WTC11 (cell line): Measurements from ENCODE around the gene LAMA2. TPM values are rescaled to one million over a fixed set of nuclear protein-coding genes. Genes with fewer than 3 reads are reported as not detected.

Source experiments
- ATAC-seq: fragments of 200-7000 bp; cut with Tn5 transposase; 2 replicates; pipeline ENCODE4 v1.10.0; 2021; ENCODE audit warnings: mild to moderate bottlenecking, moderate library complexity
- CTCF ChIA-PET: fragments of 300-600 bp; sonication (Branson Sonifier 250); formaldehyde crosslinking; loops from one replicate; lab custom pipeline; 2021; ENCODE audit warnings: antibody characterized with exemption; lab: Charles Lee
- POLR2A ChIA-PET: fragments of 350-600 bp; sonication (Branson Sonifier 250); formaldehyde crosslinking; loops from one replicate; lab custom pipeline; 2021; ENCODE audit warnings: antibody characterized with exemption; lab: Charles Lee
- DNase-seq: peaks from one replicate; pipeline ENCODE4 v3.0.0; 2021; ENCODE audit warnings: low spot score
- H3K27ac Mint-ChIP-seq: 2 replicates; pipeline ENCODE4 v1.8.0; 2021; ENCODE audit warnings: mixed read lengths
- H3K27me3 Mint-ChIP-seq: 2 replicates; pipeline ENCODE4 v1.8.0; 2021; ENCODE audit warnings: low read depth, mild to moderate bottlenecking, moderate library complexity, mixed read lengths
- H3K36me3 Mint-ChIP-seq: 2 replicates; pipeline ENCODE4 v1.8.0; 2021; ENCODE audit warnings: mixed read lengths
- H3K4me1 Mint-ChIP-seq: 2 replicates; pipeline ENCODE4 v1.8.0; 2022; ENCODE audit warnings: mixed read lengths
- H3K4me3 Mint-ChIP-seq: 2 replicates; pipeline ENCODE4 v1.8.0; 2021; ENCODE audit warnings: mild to moderate bottlenecking, moderate library complexity, mixed read lengths
- H3K9me3 Mint-ChIP-seq: 2 replicates; pipeline ENCODE4 v1.8.0; 2021; ENCODE audit warnings: mixed read lengths
- AFF4 ChIP-seq: sonication (generic); formaldehyde crosslinking; IDR thresholded peaks from 2 replicates; pipeline ENCODE4 v1.8.1; 2023; ENCODE audit warnings: mild to moderate bottlenecking, missing genetic modification reagents, borderline replicate concordance
- CDX4 ChIP-seq: fragments of 250-450 bp; sonication (Bioruptor Pico); IDR thresholded peaks from 2 replicates; pipeline ENCODE4 v1.9.0; 2021; ENCODE audit warnings: moderate library complexity, mild to moderate bottlenecking, inconsistent platforms, borderline replicate concordance
- ELF4 ChIP-seq: sonication (generic); formaldehyde crosslinking; IDR thresholded peaks from 2 replicates; pipeline ENCODE4 v1.8.1; 2022; ENCODE audit warnings: low read depth, mild to moderate bottlenecking, moderate library complexity, missing genetic modification reagents
- FOXJ3 ChIP-seq: sonication (generic); formaldehyde crosslinking; IDR thresholded peaks from 2 replicates; pipeline ENCODE4 v1.9.0; 2021; ENCODE audit warnings: missing genetic modification reagents, mild to moderate bottlenecking, borderline replicate concordance
- FOXP4 ChIP-seq: sonication (generic); formaldehyde crosslinking; IDR thresholded peaks from 2 replicates; pipeline ENCODE4 v1.8.0; 2022; ENCODE audit warnings: mild to moderate bottlenecking, missing genetic modification reagents
- GRHL2 ChIP-seq: fragments of 250-450 bp; sonication (Bioruptor Pico); IDR thresholded peaks from 2 replicates; pipeline ENCODE4 v1.8.0; 2022; ENCODE audit warnings: mild to moderate bottlenecking, moderate library complexity; ENCODE audit not compliant: insufficient replicate concordance, severe bottlenecking
- IRF2 ChIP-seq: sonication (generic); formaldehyde crosslinking; IDR thresholded peaks from 2 replicates; pipeline ENCODE4 v1.8.0; 2022; ENCODE audit warnings: low read depth, missing genetic modification reagents, borderline replicate concordance
- NFE2L1 ChIP-seq: sonication (generic); formaldehyde crosslinking; IDR thresholded peaks from 2 replicates; pipeline ENCODE4 v1.8.1; 2023; ENCODE audit warnings: missing genetic modification reagents
- NR2C2 ChIP-seq: sonication (generic); formaldehyde crosslinking; IDR thresholded peaks from 2 replicates; pipeline ENCODE4 v1.8.0; 2022; ENCODE audit warnings: mild to moderate bottlenecking, missing genetic modification reagents
- NR3C1 ChIP-seq: sonication (generic); formaldehyde crosslinking; conservative IDR thresholded peaks from 2 replicates; pipeline ENCODE4 v1.8.1; 2023; ENCODE audit warnings: low read depth, mild to moderate bottlenecking, missing genetic modification reagents
- OVOL2 ChIP-seq: fragments of 250-450 bp; sonication (Bioruptor Pico); IDR thresholded peaks from 2 replicates; pipeline ENCODE4 v1.9.0; 2021; ENCODE audit warnings: mild to moderate bottlenecking, borderline replicate concordance
- PRDM15 ChIP-seq: sonication (generic); formaldehyde crosslinking; IDR thresholded peaks from 2 replicates; pipeline ENCODE4 v1.8.0; 2022; ENCODE audit warnings: missing genetic modification reagents
- PREB ChIP-seq: sonication (generic); formaldehyde crosslinking; IDR thresholded peaks from 2 replicates; pipeline ENCODE4 v1.8.1; 2022; ENCODE audit warnings: mild to moderate bottlenecking, missing genetic modification reagents, moderate library complexity, borderline replicate concordance
- ZNF232 ChIP-seq: sonication (generic); formaldehyde crosslinking; IDR thresholded peaks from 2 replicates; pipeline ENCODE4 v1.8.0; 2022; ENCODE audit warnings: mild to moderate bottlenecking, missing genetic modification reagents
- ZNF263 ChIP-seq: sonication (generic); formaldehyde crosslinking; IDR thresholded peaks from 2 replicates; pipeline ENCODE4 v1.8.1; 2022; ENCODE audit warnings: low read depth, mild to moderate bottlenecking, moderate library complexity, missing genetic modification reagents
- ZNF317 ChIP-seq: sonication (generic); formaldehyde crosslinking; IDR thresholded peaks from 2 replicates; pipeline ENCODE4 v1.8.1; 2023; ENCODE audit warnings: low read depth, mild to moderate bottlenecking, moderate library complexity, missing genetic modification reagents, borderline replicate concordance
- ZNF671 ChIP-seq: fragments of 250-450 bp; sonication (Bioruptor Pico); IDR thresholded peaks from 2 replicates; pipeline ENCODE4 v1.8.0; 2021; ENCODE audit warnings: mild to moderate bottlenecking
- ZSCAN18 ChIP-seq: fragments of 250-450 bp; sonication (Bioruptor Pico); IDR thresholded peaks from 2 replicates; pipeline ENCODE4 v2.1.2; 2022; ENCODE audit warnings: mild to moderate bottlenecking, moderate library complexity
- total RNA-seq: library from RNA; stranded (reverse); gene quantifications from 3 replicates; pipeline ENCODE4 v1.2.3, GENCODE V29; 2021

The LAMA2 gene
- total RNA-seq, 1 experiment from 2014 or later = 6.6 TPM

GRCh38 chr6:129281168-129281796, 398.3 kb downstream of the LAMA2 start:
- ChIA-PET CTCF (no interaction called here), POLR2A (no interaction called here)
- Mint-ChIP-seq H3K9me3 (no peaks in the 10 kb centered on the region), H3K36me3 (no peaks in the 10 kb centered on the region), H3K4me3 (no peak overlapping the region), H3K27me3 (no peaks in the 10 kb centered on the region), H3K4me1 (peaks cover 11% of the 10 kb centered on the region), H3K27ac (no peak overlapping the region)
- DNase-seq = no peak
- TF ChIP-seq FOXJ3 (no peak), ELF4 (CRISPR knock-in tag) (no peak), ZNF317 (CRISPR knock-in tag) (no peak), GRHL2 (CRISPR knock-in tag) (no peak), ZNF263 (CRISPR knock-in tag) (no peak), NR3C1 (no peak)
- no peak for ATAC-seq

GRCh38 chr6:129282019-129282418, 399.1 kb downstream of the LAMA2 start:
- no peaks in the 10 kb centered on the region for H3K27me3 Mint-ChIP-seq
- ATAC-seq (no peak), DNase-seq (no peak)
- H3K36me3 Mint-ChIP-seq = no peaks in the 10 kb centered on the region
- POLR2A ChIA-PET = no interaction called here
- TF ChIP-seq ZNF232 = no peak
- no peak for TF ChIP-seq ZSCAN18 (CRISPR knock-in tag)
- TF ChIP-seq AFF4 = no peak
- TF ChIP-seq ZNF671 (CRISPR knock-in tag) = no peak
- TF ChIP-seq NR2C2 = no peak
- no peak for TF ChIP-seq NFE2L1
- TF ChIP-seq ELF4 (CRISPR knock-in tag) = no peak
- TF ChIP-seq IRF2 (CRISPR knock-in tag) = no peak
- no peak overlapping the region for H3K27ac Mint-ChIP-seq
- H3K9me3 Mint-ChIP-seq = no peaks in the 10 kb centered on the region
- CTCF ChIA-PET = no interaction called here
- no peak overlapping the region for H3K4me3 Mint-ChIP-seq
- H3K4me1 Mint-ChIP-seq = peaks cover 11% of the 10 kb centered on the region

- Mint-ChIP-seq H3K4me1 (peaks cover 11% of the 10 kb centered on the region), H3K27ac (no peak overlapping the region), H3K9me3 (no peaks in the 10 kb centered on the region), H3K27me3 (no peaks in the 10 kb centered on the region), H3K4me3 (no peak overlapping the region), H3K36me3 (no peaks in the 10 kb centered on the region)
- ChIA-PET POLR2A (no interaction called here), CTCF (no interaction called here)
- DNase-seq (no peak), ATAC-seq (no peak)
- TF ChIP-seq CDX4 (CRISPR knock-in tag) = no peak
- no peak for TF ChIP-seq PREB (CRISPR knock-in tag)
- TF ChIP-seq OVOL2 (CRISPR knock-in tag) = no peak
- TF ChIP-seq ELF4 (CRISPR knock-in tag) = no peak
- TF ChIP-seq FOXP4 (CRISPR knock-in tag) = no peak
- no peak for TF ChIP-seq PRDM15 (CRISPR knock-in tag)
These were observed 401.3 kb downstream of the LAMA2 start for GRCh38 chr6:129284225-129284624.
